ENCODE measurements around the gene SCO2.

DNA sequence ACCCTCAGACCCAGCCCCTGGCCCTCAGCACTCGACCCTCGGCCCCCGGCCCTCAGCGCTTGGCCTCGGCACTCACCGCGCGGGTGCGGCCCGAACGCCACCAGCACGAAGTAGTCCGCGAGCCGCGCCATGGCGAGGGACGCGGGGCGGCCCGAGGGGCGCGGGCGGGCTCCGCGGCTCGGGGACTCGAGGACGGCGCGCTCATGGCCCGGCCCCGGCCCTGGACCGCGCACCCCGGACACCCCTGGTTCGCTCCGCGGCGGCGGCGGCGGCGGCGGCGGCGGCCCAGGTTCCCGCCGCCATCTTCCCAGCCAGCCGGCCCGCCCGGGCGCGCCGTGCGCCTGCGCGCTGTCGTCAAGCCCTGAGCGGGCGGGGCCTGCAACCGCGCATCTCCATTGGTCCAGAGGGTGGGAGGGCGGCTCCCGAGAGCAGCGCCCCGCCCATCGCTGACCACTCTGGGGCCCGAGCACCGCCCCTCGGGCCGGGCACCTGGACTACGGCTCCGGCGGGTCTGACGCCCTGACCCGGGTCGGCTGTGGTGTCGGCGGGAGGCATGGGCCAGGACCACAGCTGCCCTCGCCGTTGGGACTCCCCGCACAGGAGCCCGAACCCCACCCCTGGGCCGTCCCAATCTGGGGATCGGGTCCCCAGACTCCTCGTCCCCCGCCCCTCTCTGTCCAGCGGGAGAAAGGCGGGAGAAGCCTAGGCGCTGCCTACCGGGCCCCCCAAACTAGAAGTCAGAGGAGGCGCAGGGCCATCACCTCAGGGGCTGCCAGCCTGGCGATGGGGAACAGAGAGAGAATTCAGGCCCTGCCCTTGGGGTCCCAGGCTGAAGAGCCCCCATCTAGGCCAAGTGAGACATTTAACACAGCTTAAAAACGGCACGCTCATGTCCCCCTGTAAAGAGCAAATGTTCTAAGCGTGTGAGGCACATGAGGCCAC lies 50.4 kb downstream of the SCO2 start, which contains the start of gene SBF1:
- peak; percentile 54 to 85 for TF ChIP-seq POLR2A (IDR thresholded peaks at IDR 0.05)
- TF ChIP-seq, protein P1, sequence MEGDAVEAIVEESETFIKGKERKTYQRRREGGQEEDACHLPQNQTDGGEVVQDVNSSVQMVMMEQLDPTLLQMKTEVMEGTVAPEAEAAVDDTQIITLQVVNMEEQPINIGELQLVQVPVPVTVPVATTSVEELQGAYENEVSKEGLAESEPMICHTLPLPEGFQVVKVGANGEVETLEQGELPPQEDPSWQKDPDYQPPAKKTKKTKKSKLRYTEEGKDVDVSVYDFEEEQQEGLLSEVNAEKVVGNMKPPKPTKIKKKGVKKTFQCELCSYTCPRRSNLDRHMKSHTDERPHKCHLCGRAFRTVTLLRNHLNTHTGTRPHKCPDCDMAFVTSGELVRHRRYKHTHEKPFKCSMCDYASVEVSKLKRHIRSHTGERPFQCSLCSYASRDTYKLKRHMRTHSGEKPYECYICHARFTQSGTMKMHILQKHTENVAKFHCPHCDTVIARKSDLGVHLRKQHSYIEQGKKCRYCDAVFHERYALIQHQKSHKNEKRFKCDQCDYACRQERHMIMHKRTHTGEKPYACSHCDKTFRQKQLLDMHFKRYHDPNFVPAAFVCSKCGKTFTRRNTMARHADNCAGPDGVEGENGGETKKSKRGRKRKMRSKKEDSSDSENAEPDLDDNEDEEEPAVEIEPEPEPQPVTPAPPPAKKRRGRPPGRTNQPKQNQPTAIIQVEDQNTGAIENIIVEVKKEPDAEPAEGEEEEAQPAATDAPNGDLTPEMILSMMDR (IDR thresholded peaks at IDR 0.05): no peak

Data from heart left ventricle (tissue), 13 donors.